ENCODE data around the gene LHX4.

DNA sequence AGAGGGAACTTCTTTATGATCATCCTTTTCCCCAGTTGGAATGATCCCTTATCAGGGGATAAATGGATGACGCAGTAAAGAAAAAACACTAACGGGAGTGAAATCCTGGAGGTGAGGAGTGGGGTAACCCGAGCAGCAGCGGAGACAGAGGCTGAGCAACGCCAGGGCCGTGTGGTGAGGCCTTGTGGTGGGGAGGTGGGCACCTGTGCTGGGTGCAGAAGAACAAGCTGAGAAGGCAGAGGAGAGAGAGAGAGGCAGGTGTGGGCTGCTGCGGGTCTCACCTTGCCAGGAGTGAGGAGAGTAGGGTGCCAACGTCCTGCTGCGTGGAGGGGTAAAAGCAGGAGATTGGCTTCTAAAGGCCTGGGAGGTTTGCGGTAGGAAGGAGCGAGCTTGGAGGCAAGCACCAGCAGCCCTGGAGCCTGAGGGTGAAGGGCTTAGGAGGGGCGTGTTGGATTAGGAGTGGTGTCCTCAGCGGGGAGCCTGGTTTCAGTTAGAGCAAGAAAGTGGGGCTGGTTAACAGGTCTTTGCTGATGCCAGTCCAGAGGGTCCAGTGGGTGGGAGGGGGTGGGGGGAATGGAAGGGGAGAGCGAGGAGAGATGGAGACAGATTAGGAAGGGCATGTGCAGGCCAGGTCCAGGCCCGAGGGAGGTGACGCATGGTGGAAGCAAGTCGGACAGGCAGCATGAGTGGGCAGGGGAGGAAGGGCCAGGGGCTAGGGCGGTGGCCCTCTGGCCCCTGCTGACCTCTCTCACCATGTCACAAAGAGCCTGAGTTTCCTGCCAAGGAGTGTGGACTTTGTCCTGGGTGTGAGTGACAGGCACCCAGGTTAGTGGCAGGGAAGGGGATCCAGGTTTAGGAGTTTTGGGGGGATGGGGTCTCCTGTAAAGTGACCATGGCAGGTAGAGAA is 36.7 kb upstream of the LHX4 start:
- TF ChIP-seq EZH2 (IDR thresholded peaks at IDR 0.05; ENCODE audit: borderline replicate concordance, control insufficient read depth, low read depth, low read length): no peak
- no peak for TF ChIP-seq CREB1 (IDR thresholded peaks at IDR 0.05; ENCODE audit: low read depth)
- TF ChIP-seq, protein P1, sequence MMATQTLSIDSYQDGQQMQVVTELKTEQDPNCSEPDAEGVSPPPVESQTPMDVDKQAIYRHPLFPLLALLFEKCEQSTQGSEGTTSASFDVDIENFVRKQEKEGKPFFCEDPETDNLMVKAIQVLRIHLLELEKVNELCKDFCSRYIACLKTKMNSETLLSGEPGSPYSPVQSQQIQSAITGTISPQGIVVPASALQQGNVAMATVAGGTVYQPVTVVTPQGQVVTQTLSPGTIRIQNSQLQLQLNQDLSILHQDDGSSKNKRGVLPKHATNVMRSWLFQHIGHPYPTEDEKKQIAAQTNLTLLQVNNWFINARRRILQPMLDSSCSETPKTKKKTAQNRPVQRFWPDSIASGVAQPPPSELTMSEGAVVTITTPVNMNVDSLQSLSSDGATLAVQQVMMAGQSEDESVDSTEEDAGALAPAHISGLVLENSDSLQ (IDR thresholded peaks at IDR 0.05): no peak
- TF ChIP-seq DPF2 (IDR thresholded peaks at IDR 0.05): no peak
- TF ChIP-seq, protein P2, sequence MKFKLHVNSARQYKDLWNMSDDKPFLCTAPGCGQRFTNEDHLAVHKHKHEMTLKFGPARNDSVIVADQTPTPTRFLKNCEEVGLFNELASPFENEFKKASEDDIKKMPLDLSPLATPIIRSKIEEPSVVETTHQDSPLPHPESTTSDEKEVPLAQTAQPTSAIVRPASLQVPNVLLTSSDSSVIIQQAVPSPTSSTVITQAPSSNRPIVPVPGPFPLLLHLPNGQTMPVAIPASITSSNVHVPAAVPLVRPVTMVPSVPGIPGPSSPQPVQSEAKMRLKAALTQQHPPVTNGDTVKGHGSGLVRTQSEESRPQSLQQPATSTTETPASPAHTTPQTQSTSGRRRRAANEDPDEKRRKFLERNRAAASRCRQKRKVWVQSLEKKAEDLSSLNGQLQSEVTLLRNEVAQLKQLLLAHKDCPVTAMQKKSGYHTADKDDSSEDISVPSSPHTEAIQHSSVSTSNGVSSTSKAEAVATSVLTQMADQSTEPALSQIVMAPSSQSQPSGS (IDR thresholded peaks at IDR 0.05; ENCODE audit: low read length): no peak
- TF ChIP-seq, protein P3, sequence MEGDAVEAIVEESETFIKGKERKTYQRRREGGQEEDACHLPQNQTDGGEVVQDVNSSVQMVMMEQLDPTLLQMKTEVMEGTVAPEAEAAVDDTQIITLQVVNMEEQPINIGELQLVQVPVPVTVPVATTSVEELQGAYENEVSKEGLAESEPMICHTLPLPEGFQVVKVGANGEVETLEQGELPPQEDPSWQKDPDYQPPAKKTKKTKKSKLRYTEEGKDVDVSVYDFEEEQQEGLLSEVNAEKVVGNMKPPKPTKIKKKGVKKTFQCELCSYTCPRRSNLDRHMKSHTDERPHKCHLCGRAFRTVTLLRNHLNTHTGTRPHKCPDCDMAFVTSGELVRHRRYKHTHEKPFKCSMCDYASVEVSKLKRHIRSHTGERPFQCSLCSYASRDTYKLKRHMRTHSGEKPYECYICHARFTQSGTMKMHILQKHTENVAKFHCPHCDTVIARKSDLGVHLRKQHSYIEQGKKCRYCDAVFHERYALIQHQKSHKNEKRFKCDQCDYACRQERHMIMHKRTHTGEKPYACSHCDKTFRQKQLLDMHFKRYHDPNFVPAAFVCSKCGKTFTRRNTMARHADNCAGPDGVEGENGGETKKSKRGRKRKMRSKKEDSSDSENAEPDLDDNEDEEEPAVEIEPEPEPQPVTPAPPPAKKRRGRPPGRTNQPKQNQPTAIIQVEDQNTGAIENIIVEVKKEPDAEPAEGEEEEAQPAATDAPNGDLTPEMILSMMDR (IDR thresholded peaks at IDR 0.05 in 2 of 3, conservative IDR thresholded peaks at IDR 0.05 in 1 of 3; ENCODE audit: control insufficient read depth in 2 of 3, extremely low read depth in 1 of 3, insufficient read depth in 1 of 3, low read depth in 3 of 3, low read length in 3 of 3): no peak
- TF ChIP-seq SUZ12 (IDR thresholded peaks at IDR 0.05; ENCODE audit: unreplicated experiment): no peak
- TF ChIP-seq HDGF (IDR thresholded peaks at IDR 0.05): no peak
- TF ChIP-seq SMARCA5 (IDR thresholded peaks at IDR 0.05): no peak
